Endodermal cell (in vitro differentiated cells): ENCODE results near the gene ARVCF. TPM values are rescaled to one million over a fixed set of nuclear protein-coding genes. Genes with fewer than 3 reads are reported as not detected.

Experiments
- DNase-seq: peaks from one replicate; pipeline ENCODE4 v3.0.0-alpha.2; 2017
- H3K27ac ChIP-seq: 2 replicates; pipeline ENCODE4 v1.5.1; 2013; ENCODE audit warnings: mild to moderate bottlenecking, low read depth, low read length, moderate library complexity
- H3K27me3 ChIP-seq: 2 replicates; pipeline ENCODE4 v1.6.1; 2013; ENCODE audit warnings: mild to moderate bottlenecking, low read length, moderate library complexity; ENCODE audit not compliant: insufficient read depth, control insufficient read depth, poor library complexity, severe bottlenecking
- H3K36me3 ChIP-seq: 2 replicates; pipeline ENCODE4 v1.7.0; 2013; ENCODE audit warnings: mild to moderate bottlenecking, low read length, moderate library complexity; ENCODE audit not compliant: control insufficient read depth, insufficient read depth
- H3K4me1 ChIP-seq: one replicate; pipeline ENCODE4 v1.7.0; 2013; ENCODE audit warnings: low read length; ENCODE audit not compliant: control insufficient read depth, insufficient read depth
- H3K4me3 ChIP-seq: 2 replicates; pipeline ENCODE4 v1.5.1; 2013; ENCODE audit warnings: mild to moderate bottlenecking, low read length, moderate library complexity
- H3K9ac ChIP-seq: 2 replicates; pipeline ENCODE4 v1.6.1; 2013; ENCODE audit warnings: mild to moderate bottlenecking, low read length, moderate library complexity; ENCODE audit not compliant: poor library complexity, severe bottlenecking; ENCODE audit errors: extremely low read depth
- H3K9me3 ChIP-seq: 2 replicates; pipeline ENCODE4 v1.6.1; 2013; ENCODE audit warnings: mild to moderate bottlenecking, low read length, moderate library complexity; ENCODE audit not compliant: control insufficient read depth
- H3K27ac Mint-ChIP-seq: 2 replicates; pipeline ENCODE4 v1.8.0; 2020; ENCODE audit warnings: mixed read lengths
- H3K27me3 Mint-ChIP-seq: 2 replicates; pipeline ENCODE4 v1.8.0; 2021; ENCODE audit warnings: mild to moderate bottlenecking, mixed read lengths; ENCODE audit not compliant: insufficient read depth
- H3K36me3 Mint-ChIP-seq: 2 replicates; pipeline ENCODE4 v1.8.0; 2020; ENCODE audit warnings: low read depth, mixed read lengths
- H3K4me1 Mint-ChIP-seq: 2 replicates; pipeline ENCODE4 v1.8.0; 2020; ENCODE audit warnings: mixed read lengths
- H3K4me3 Mint-ChIP-seq: 2 replicates; pipeline ENCODE4 v1.8.0; 2020; ENCODE audit warnings: mild to moderate bottlenecking, moderate library complexity, mixed read lengths
- H3K9me3 Mint-ChIP-seq: 2 replicates; pipeline ENCODE4 v1.8.0; 2020; ENCODE audit warnings: mild to moderate bottlenecking, mixed read lengths
- WGBS, 2 experiments: methylation state at CpG; one replicate each; pipeline versions ENCODE4 v1.1.5 to v1.1.7; 2013; ENCODE audit warnings: missing lambda C conversion rate in 2 of 2, mixed read lengths in 1 of 2; ENCODE audit not compliant: insufficient coverage in 1 of 2, insufficient read length in 1 of 2; 5-methylcytosine and 5-hydroxymethylcytosine counted together
- total RNA-seq, 2 donors: library from RNA; stranded (reverse); fragmentation: NEBNext Ultra II Directional in 1 of 2; extraction: Animal tissue kit (Norgen Biotek cat#: 25700) in 1 of 2; gene quantifications; 2 replicates in 1 of 2; 3 replicates in 1 of 2; pipeline ENCODE4 v1.2.1, GENCODE V29; 2021
- TF ChIP-seq, protein P1 (sequence below): fragments of 200-600 bp; sonication (generic); conservative IDR thresholded peaks from 2 replicates; pipeline ENCODE4 v1.5.0; 2021; ENCODE audit warnings: antibody characterized with exemption, mild to moderate bottlenecking

Gene ARVCF
- total RNA-seq, 2 donors from 2014 or later: 48.3 to 61.3 TPM

DNA sequence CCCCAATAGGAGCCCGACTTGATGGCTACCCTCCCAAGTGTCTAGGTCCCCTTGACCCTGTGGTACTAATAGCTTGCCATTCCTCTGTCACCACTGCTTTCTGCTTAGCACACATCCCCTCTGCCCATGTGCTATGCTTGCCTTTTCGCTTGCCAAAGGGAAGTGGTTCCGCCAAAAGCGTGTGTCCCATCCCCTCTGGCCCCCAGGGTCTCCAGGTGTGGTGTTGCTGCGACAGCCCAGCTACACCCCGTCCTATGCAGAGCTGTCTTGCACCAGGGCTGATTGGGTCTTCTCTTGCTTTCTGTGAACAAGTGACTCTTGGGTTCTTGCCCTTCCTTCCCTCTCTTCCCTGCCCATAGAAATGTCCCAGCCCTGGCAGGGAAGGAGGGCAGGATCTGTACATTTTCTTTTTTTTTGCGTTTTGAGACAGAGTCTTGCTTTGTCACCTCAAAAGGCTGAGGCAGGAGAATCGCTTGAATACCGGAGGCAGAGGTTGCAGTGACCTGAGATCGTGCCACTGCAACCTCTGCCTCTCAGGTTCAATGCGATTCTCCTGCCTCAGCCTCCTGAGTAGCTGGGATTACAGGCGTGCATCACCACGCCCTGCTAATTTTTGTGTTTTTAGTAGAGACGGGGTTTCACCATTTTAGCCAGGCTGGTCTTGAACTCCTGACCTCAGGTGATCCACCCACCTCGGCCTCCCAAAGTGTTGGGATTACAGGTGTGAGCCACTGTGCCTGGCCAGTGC lies 8.2 kb upstream of the ARVCF start:
- Mint-ChIP-seq H3K4me3 (no peak overlapping the region), H3K27ac (no peak overlapping the region), H3K9me3 (no peaks in the 10 kb centered on the region), H3K27me3 (peaks cover 8% of the 10 kb centered on the region), H3K4me1 (peaks cover 6% of the 10 kb centered on the region), H3K36me3 (peaks cover 13% of the 10 kb centered on the region)
- H3K9me3 ChIP-seq: no peaks in the 10 kb centered on the region
- no peak overlapping the region for H3K9ac ChIP-seq
- TF ChIP-seq, protein P1, sequence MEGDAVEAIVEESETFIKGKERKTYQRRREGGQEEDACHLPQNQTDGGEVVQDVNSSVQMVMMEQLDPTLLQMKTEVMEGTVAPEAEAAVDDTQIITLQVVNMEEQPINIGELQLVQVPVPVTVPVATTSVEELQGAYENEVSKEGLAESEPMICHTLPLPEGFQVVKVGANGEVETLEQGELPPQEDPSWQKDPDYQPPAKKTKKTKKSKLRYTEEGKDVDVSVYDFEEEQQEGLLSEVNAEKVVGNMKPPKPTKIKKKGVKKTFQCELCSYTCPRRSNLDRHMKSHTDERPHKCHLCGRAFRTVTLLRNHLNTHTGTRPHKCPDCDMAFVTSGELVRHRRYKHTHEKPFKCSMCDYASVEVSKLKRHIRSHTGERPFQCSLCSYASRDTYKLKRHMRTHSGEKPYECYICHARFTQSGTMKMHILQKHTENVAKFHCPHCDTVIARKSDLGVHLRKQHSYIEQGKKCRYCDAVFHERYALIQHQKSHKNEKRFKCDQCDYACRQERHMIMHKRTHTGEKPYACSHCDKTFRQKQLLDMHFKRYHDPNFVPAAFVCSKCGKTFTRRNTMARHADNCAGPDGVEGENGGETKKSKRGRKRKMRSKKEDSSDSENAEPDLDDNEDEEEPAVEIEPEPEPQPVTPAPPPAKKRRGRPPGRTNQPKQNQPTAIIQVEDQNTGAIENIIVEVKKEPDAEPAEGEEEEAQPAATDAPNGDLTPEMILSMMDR: no peak
- H3K27me3 ChIP-seq: peaks cover 6% of the 10 kb centered on the region
- H3K4me3 ChIP-seq: no peak overlapping the region
- no peak overlapping the region for H3K27ac ChIP-seq
- no peak for DNase-seq
- WGBS, 2 experiments: 89 to 94% methylated on average over 12 to 15 of the region's 15 CpGs
- peaks cover 5% of the 10 kb centered on the region for H3K4me1 ChIP-seq
- H3K36me3 ChIP-seq: no peaks in the 10 kb centered on the region

DNA sequence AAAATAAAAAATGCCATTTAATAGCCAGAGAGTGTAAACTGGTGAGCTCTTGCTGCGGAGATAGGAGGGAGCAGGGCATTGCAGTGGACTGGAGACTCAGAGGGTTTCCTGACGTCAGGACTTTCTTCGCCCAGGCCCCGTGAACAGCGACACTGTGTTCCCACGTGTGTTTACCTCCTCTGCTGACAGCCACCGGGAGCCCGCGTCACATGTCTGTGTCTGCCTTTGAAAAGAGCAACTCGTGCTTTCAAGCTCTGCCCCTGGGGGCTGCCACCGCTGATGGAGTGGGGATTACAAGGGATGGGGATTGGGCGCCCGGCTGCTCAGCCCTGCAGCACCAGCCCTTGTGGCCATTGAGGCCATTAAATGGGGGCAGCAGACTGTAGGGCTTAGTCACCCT lies 7.6 kb upstream of the ARVCF start:
- H3K4me3 Mint-ChIP-seq: no peak overlapping the region
- Histone ChIP-seq H3K27ac (no peak overlapping the region), H3K9ac (no peak overlapping the region), H3K27me3 (peaks cover 12% of the 10 kb centered on the region), H3K36me3 (no peaks in the 10 kb centered on the region), H3K4me1 (peaks cover 5% of the 10 kb centered on the region), H3K4me3 (no peak overlapping the region), H3K9me3 (no peaks in the 10 kb centered on the region)
- no peak overlapping the region for H3K27ac Mint-ChIP-seq
- peaks cover 14% of the 10 kb centered on the region for H3K27me3 Mint-ChIP-seq
- WGBS, 2 experiments: 83 to 89% methylated on average over 12 to 13 of the region's 13 CpGs
- TF ChIP-seq, protein P1: no peak
- peaks cover 6% of the 10 kb centered on the region for H3K4me1 Mint-ChIP-seq
- H3K9me3 Mint-ChIP-seq: no peaks in the 10 kb centered on the region
- DNase-seq: no peak
- peaks cover 13% of the 10 kb centered on the region for H3K36me3 Mint-ChIP-seq

DNA sequence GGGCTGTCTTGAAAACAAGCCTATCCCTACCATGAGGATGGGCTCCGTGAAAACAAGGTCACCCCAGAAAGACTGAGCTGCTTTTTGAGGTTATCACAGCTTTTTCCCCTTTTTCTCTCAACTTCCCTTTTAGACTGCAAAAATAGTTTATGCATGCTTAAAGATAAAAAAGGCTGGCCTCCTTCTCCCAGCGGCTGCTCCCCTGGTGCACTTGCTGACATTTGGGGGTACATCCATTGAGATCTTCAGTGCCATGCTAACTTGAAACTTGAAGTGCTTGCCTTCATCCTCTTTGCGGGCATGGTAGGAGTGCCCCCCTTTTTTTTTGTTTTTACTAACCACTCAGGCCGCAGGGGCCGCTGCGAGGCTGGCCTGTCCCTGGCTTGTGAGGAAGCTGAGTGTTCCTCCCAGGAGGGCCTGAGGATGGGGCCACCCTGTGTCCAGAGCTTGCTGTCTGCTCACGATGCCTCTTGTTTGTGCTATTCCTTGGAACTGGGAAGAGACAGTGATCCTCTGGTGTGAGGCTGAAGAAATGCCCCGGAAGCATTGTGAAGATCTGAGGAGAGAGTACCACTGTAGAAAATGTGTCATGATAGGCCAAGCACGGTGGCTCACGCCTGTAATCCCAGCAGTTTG lies 6.5 kb upstream of the ARVCF start:
- no peak overlapping the region for H3K27ac ChIP-seq
- DNase-seq: no peak
- no peak overlapping the region for H3K9ac ChIP-seq
- no peaks in the 10 kb centered on the region for H3K36me3 ChIP-seq
- Mint-ChIP-seq H3K27ac (no peak overlapping the region), H3K36me3 (peaks cover 13% of the 10 kb centered on the region), H3K27me3 (peaks cover 26% of the 10 kb centered on the region), H3K4me3 (no peak overlapping the region), H3K9me3 (no peaks in the 10 kb centered on the region), H3K4me1 (peaks cover 6% of the 10 kb centered on the region)
- H3K4me1 ChIP-seq: peaks cover 5% of the 10 kb centered on the region
- peaks cover 23% of the 10 kb centered on the region for H3K27me3 ChIP-seq
- no peaks in the 10 kb centered on the region for H3K9me3 ChIP-seq
- TF ChIP-seq, protein P1: no peak
- no peak overlapping the region for H3K4me3 ChIP-seq
- 96 to 98% methylated on average over 6 to 10 of the region's 10 CpGs for WGBS, 2 experiments
